Activated CD4-positive, alpha-beta T cell treated with anti-CD3 and anti-CD28 coated beads, Interleukin-2, amount 10 ng/mL, durations not matched to agents 7 days and 5 days (primary cell): ENCODE measurements around the gene ATP13A5. TPM values are rescaled to one million over a fixed set of nuclear protein-coding genes. Genes with fewer than 3 reads are reported as not detected.

Experiments
- CTCF ChIA-PET: fragments of 350-600 bp; sonication (Branson Sonifier 250); formaldehyde crosslinking; loops from one replicate; lab custom pipeline; 2021; ENCODE audit warnings: antibody characterized with exemption; lab: Charles Lee
- POLR2A ChIA-PET: fragments of 350-600 bp; sonication (Branson Sonifier 250); formaldehyde crosslinking; loops from one replicate; lab custom pipeline; 2021; ENCODE audit warnings: antibody characterized with exemption; lab: Charles Lee
- DNase-seq: peaks from one replicate; pipeline ENCODE4 v3.0.0-alpha.2; 2020
- H3K27ac Mint-ChIP-seq: one replicate; pipeline ENCODE4 v1.8.0; 2021; ENCODE audit warnings: mild to moderate bottlenecking, moderate library complexity, mixed read lengths
- H3K27me3 Mint-ChIP-seq: one replicate; pipeline ENCODE4 v1.8.0; 2021; ENCODE audit warnings: mixed read lengths
- H3K36me3 Mint-ChIP-seq: one replicate; pipeline ENCODE4 v1.8.0; 2021; ENCODE audit warnings: low read depth, mixed read lengths
- H3K4me1 Mint-ChIP-seq: one replicate; pipeline ENCODE4 v1.8.0; 2021; ENCODE audit warnings: mixed read lengths
- H3K4me3 Mint-ChIP-seq: one replicate; pipeline ENCODE4 v1.8.0; 2021; ENCODE audit warnings: mild to moderate bottlenecking, moderate library complexity, mixed read lengths
- H3K9me3 Mint-ChIP-seq: one replicate; pipeline ENCODE4 v1.8.0; 2021; ENCODE audit warnings: mixed read lengths
- total RNA-seq, 2 experiments: library from RNA; stranded (reverse); gene quantifications; one replicate each; pipeline ENCODE4 v1.2.3, GENCODE V29; 2021

ATP13A5 gene
- total RNA-seq, 2 experiments from 2014 or later = not detected

DNA sequence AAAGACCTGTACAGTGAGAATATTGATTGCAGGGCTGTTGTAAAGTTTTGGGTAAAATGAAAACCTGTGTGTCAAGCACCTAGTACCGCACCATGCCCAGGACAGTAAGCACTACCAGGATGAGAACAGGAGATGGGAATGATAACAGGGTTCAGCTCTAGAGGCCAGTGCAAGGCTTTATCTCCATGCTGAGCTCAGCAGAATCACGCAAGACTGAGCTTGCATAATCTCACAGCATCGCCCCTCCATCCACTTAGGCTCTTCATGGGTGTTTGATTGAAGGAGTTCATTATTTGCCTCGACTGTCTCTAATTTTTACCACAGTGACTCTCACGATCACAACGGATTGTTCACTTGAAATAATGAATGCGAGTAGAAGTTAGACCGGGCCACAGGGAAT is 2.9 kb downstream of the ATP13A5 start:
- no peak overlapping the region for H3K27ac Mint-ChIP-seq
- H3K4me3 Mint-ChIP-seq = no peak overlapping the region
- ChIA-PET POLR2A (no interaction called here), CTCF (no interaction called here)
- H3K36me3 Mint-ChIP-seq = no peaks in the 10 kb centered on the region
- H3K27me3 Mint-ChIP-seq = peaks cover 18% of the 10 kb centered on the region
- peaks cover 10% of the 10 kb centered on the region for H3K4me1 Mint-ChIP-seq
- no peaks in the 10 kb centered on the region for H3K9me3 Mint-ChIP-seq
- no peak for DNase-seq

DNA sequence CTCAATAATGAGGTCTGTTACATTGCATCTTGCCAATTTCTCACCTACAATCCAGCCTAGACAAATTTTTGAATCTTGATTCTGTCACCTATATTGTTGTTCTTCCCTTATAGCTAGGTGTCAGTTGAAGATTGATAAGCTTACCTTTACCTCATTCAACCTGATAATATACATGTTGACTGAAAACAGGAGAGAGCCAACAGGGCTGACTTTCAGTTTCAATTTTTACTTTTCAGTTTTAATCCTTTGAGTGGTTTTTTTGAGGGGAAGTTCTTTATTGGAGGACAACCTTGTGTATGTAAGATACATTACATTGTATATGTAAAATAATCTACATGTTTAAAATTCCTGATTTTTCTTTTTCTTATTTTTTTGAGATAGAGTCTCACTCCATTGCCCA is 5.8 kb downstream of the ATP13A5 start:
- H3K9me3 Mint-ChIP-seq = no peaks in the 10 kb centered on the region
- no peak overlapping the region for H3K27ac Mint-ChIP-seq
- H3K36me3 Mint-ChIP-seq = no peaks in the 10 kb centered on the region
- CTCF ChIA-PET = no interaction called here
- POLR2A ChIA-PET = no interaction called here
- no peak overlapping the region for H3K4me3 Mint-ChIP-seq
- peaks cover 9% of the 10 kb centered on the region for H3K27me3 Mint-ChIP-seq
- peaks cover 10% of the 10 kb centered on the region for H3K4me1 Mint-ChIP-seq
- DNase-seq = no peak

DNA sequence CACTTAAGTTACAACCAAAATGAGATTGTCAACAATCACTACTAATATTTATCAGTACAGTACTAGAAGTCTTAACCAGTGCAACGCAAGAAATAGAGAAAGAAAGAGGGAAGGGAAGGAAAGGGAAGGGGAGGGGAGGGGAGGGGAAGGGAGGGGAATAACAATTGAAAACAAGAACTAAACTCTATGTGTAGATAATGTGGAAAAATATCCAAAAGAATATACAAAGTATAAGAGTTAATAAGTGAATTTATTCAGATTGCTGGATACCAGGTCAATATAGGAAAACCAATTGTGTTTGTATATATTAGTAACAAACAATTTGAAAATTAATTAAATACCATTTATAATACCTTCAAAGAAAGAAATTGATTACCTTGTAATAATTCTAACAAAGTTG is 10.7 kb downstream of the ATP13A5 start:
- Mint-ChIP-seq H3K27me3 (peaks cover 14% of the 10 kb centered on the region), H3K4me3 (no peak overlapping the region), H3K9me3 (no peaks in the 10 kb centered on the region), H3K36me3 (no peaks in the 10 kb centered on the region), H3K27ac (no peak overlapping the region), H3K4me1 (peaks cover 5% of the 10 kb centered on the region)
- DNase-seq = no peak
- POLR2A ChIA-PET = no interaction called here
- CTCF ChIA-PET = no interaction called here

DNA sequence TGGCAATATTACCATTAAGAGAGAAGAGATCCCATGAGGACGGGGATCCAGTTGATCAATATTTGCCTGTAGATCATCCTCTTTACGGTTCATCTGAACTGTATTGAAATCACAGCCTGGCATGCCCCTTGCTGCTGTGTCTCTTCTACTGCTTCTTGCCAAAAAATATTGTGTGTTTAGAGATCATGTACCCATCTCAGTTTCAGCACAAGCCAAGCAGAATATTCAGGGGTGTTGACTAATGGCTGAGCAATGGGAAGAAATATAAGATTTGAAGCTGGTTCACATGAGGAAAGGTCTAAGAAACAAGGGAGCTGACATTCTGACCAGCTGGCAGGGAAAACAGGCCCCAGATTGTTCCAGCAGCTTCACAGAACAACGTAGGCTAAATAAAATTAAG is 21.3 kb downstream of the ATP13A5 start:
- Mint-ChIP-seq H3K4me1 (peaks cover 5% of the 10 kb centered on the region), H3K27me3 (peaks cover 9% of the 10 kb centered on the region), H3K36me3 (no peaks in the 10 kb centered on the region), H3K9me3 (no peaks in the 10 kb centered on the region), H3K4me3 (no peak overlapping the region), H3K27ac (no peak overlapping the region)
- ChIA-PET POLR2A (no interaction called here), CTCF (no interaction called here)
- no peak for DNase-seq

DNA sequence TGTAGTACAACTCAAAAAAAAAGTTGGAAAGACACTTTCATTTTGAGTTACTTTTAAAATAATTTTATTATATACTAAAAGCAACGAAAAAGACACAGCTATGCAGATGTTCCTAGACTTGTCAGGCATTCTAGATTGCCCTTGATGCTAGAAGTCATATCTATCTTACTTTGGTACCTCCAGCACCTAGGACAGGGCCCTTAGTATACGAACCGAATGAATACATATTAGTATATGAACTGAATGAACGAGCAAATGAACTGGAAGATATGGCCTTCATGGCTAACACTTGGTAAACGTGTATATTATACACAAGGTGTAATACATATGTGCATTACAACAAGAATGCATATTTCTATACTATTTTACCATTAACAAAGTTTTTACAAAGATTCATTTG is 24.1 kb downstream of the ATP13A5 start:
- ChIA-PET POLR2A (no interaction called here), CTCF (no interaction called here)
- Mint-ChIP-seq H3K9me3 (no peaks in the 10 kb centered on the region), H3K27ac (no peak overlapping the region), H3K36me3 (no peaks in the 10 kb centered on the region), H3K27me3 (peaks cover 4% of the 10 kb centered on the region), H3K4me1 (no peaks in the 10 kb centered on the region), H3K4me3 (no peak overlapping the region)
- no peak for DNase-seq

DNA sequence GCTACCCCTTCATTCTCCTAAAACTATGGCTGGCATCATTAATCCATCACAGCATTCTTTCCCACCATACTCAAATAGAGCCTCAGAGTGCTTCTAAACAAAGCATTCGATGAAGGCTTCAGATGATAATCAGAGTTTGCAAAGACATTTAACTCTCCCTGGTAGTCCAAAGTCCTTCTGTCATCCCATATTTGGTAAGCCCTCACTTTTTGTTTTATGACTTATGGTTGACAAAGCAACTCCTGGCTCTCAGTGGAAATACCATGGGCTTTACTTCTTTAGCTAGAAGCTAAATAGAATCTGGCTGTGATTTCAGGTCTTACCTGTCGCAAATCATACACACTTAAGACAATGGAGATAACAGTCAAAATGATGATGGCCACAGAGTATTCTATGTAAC is 27.8 kb downstream of the ATP13A5 start:
- peaks cover 1% of the 10 kb centered on the region for H3K27me3 Mint-ChIP-seq
- CTCF ChIA-PET = no interaction called here
- H3K27ac Mint-ChIP-seq = no peak overlapping the region
- POLR2A ChIA-PET = no interaction called here
- H3K9me3 Mint-ChIP-seq = no peaks in the 10 kb centered on the region
- no peaks in the 10 kb centered on the region for H3K4me1 Mint-ChIP-seq
- no peak for DNase-seq
- no peaks in the 10 kb centered on the region for H3K36me3 Mint-ChIP-seq
- no peak overlapping the region for H3K4me3 Mint-ChIP-seq

DNA sequence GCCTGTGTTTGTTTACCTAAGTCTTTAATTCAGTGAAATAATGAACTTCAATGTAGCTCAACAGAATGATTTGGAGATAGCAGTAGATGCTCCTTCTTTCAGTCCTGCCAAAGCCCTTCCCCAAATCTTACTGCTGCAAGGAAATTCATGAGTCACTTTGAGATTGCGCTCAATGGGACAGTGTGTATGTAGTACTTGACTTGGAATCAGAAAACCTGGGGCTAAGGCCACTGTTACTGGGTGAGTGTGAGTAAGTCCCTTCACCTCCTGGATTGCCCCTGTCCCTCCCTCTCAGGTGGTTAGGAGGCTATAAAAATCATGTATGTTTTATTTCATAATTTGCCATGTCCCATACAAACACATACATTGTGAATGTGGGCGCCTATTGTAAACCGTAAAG is 29.9 kb downstream of the ATP13A5 start:
- Mint-ChIP-seq H3K9me3 (no peaks in the 10 kb centered on the region), H3K27ac (no peak overlapping the region), H3K36me3 (no peaks in the 10 kb centered on the region), H3K4me3 (no peak overlapping the region), H3K27me3 (peaks cover 1% of the 10 kb centered on the region), H3K4me1 (no peaks in the 10 kb centered on the region)
- ChIA-PET CTCF (no interaction called here), POLR2A (no interaction called here)
- DNase-seq = no peak

DNA sequence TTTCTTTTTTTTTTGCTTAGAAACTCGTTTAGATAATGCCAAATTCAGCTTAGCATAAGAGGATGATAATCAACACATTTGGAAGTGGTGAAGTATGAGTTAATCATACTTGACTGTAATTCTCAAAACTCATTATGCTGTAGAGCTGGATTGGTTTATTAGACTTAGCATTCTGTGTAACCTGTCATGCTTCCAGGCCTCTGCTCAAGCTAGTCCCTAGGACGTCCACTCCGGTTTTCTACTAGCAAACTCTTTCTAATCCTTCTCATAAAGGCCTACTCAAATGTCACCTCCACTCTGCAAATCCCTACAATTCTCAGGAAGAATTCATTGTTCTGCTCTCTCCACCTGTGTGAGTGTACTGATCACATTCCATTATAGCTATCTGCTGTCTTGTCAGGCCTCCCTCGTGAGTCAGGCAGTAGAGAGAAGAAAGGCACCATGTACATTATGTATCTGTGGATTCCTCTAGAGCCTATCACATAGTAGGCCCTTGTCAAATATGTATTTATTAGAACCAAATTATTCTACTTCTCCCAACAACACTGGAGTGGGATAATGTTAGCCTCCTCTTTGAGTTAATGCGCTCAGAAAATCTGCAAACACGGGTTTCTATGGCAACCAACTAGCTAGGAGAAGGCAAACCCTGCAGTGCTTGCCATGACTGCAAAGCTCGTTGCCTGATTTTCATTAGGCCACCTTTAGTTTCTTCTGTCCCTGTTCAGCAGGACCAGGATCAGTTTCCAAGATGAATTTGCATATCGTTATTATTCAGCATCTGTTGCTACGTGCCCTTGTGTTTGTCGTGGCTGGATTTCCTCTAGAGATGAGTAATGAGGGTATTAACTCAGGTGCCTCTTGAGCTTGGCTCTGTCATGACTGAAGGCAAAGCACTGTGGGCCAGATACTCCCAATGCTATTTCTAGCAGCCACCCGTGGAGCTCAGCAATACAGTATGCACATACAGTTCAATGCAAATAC is 30.7 kb downstream of the ATP13A5 start:
- Mint-ChIP-seq H3K27me3 (peaks cover 1% of the 10 kb centered on the region), H3K27ac (no peak overlapping the region), H3K4me1 (no peaks in the 10 kb centered on the region), H3K9me3 (no peaks in the 10 kb centered on the region), H3K36me3 (no peaks in the 10 kb centered on the region), H3K4me3 (no peak overlapping the region)
- no peak for DNase-seq
- CTCF ChIA-PET = no interaction called here
- POLR2A ChIA-PET = no interaction called here

DNA sequence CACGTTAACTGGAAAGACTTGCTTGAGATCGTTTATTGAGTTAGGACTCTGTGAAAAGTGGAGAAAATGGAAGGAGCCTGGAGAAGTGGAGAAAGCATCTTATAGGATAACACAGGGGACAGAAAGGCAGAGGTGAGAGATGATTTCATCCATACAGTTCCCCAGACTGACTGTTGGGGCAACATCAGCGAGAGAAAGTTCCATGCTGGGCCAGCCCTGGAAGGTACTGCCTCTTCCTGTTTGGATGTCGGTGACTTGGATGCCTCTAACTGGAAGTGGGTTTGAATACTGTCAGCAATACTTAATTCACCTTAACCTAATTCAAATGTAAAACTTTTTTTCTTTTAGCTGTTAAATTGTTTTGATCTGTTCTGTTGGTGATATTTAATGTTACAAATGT is 32.3 kb downstream of the ATP13A5 start:
- no peaks in the 10 kb centered on the region for H3K4me1 Mint-ChIP-seq
- no peaks in the 10 kb centered on the region for H3K9me3 Mint-ChIP-seq
- H3K27me3 Mint-ChIP-seq = peaks cover 1% of the 10 kb centered on the region
- ChIA-PET CTCF (no interaction called here), POLR2A (no interaction called here)
- no peak overlapping the region for H3K27ac Mint-ChIP-seq
- H3K4me3 Mint-ChIP-seq = no peak overlapping the region
- no peak for DNase-seq
- no peaks in the 10 kb centered on the region for H3K36me3 Mint-ChIP-seq

DNA sequence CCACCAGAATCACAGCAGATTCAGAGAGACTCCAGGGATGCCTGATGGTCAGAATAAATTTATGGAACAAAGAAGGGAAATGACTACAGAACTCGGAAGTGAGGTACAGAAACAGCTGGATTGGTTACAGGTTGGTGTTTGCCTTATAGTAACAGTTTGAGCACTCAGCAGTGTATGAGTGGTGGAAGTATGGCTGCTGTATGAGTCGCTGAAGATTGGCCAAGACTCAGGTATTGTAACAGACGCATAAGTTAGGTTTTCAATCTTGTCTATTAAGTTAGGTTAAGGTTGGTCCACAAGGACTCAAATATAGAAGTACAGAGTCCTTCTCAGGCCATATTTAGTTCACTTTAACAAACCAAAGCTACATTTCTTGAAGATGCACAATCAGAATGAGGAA is 33.1 kb downstream of the ATP13A5 start:
- H3K9me3 Mint-ChIP-seq = no peaks in the 10 kb centered on the region
- POLR2A ChIA-PET = no interaction called here
- no peak overlapping the region for H3K4me3 Mint-ChIP-seq
- CTCF ChIA-PET = no interaction called here
- DNase-seq = no peak
- H3K36me3 Mint-ChIP-seq = no peaks in the 10 kb centered on the region
- no peaks in the 10 kb centered on the region for H3K4me1 Mint-ChIP-seq
- peaks cover 2% of the 10 kb centered on the region for H3K27me3 Mint-ChIP-seq
- no peak overlapping the region for H3K27ac Mint-ChIP-seq

DNA sequence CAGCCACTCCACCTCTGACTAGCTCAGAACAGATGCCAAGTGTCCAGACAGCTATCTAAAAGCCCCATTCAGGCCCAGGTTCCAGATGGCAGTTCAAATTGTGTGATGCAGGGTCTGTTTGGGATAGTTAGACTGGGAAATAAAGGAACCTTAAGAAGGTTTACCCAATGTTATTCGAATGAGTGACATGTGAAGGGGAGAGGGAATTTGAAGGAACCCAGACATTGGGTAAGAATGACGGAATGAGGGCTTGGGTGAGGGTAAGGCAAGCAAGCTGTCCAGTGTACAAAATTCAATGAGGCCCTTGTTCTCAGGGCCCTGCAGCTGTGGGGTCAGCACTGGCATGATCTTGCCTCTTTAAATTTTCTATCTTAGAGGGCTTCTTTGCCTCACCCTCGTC is 34.1 kb downstream of the ATP13A5 start:
- no peaks in the 10 kb centered on the region for H3K9me3 Mint-ChIP-seq
- no peaks in the 10 kb centered on the region for H3K36me3 Mint-ChIP-seq
- DNase-seq = no peak
- H3K27ac Mint-ChIP-seq = no peak overlapping the region
- peaks cover 4% of the 10 kb centered on the region for H3K27me3 Mint-ChIP-seq
- no peaks in the 10 kb centered on the region for H3K4me1 Mint-ChIP-seq
- H3K4me3 Mint-ChIP-seq = no peak overlapping the region
- ChIA-PET CTCF (interaction anchor here (0.8 kb wide), 1 partner anchor 67 kb away, joined by 3 read pairs; no protein-coding TSS in a partner anchor), POLR2A (no interaction called here)

DNA sequence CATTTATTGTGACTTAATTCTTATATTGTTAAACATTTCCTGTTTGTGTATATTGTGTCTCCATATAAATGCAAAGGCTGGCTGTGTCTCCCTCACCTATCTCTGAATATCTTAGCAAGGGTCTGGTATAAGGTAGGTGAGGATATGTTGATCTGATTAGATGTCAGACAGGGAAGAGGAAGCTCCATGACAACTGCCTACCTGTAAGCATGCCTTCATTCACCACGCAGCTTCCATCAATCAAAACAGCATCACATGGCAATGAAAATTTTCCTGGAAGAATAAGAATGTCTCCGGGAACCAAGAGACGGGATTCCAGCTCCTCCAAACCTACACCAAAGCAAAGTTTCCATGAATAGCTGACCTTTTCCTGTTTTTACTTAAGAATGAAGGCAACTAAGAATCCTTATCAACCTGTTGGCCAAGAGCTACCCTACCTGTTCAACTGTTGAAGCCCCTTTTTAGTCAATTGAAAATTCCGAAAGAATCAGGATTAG is 34.8 kb downstream of the ATP13A5 start:
- ChIA-PET POLR2A (no interaction called here), CTCF (interaction anchor here (0.8 kb wide), 1 partner anchor 68 kb away, joined by 3 read pairs; no protein-coding TSS in a partner anchor)
- Mint-ChIP-seq H3K36me3 (no peaks in the 10 kb centered on the region), H3K4me3 (no peak overlapping the region), H3K9me3 (no peaks in the 10 kb centered on the region), H3K27ac (no peak overlapping the region), H3K27me3 (peaks cover 4% of the 10 kb centered on the region), H3K4me1 (no peaks in the 10 kb centered on the region)
- DNase-seq = no peak

DNA sequence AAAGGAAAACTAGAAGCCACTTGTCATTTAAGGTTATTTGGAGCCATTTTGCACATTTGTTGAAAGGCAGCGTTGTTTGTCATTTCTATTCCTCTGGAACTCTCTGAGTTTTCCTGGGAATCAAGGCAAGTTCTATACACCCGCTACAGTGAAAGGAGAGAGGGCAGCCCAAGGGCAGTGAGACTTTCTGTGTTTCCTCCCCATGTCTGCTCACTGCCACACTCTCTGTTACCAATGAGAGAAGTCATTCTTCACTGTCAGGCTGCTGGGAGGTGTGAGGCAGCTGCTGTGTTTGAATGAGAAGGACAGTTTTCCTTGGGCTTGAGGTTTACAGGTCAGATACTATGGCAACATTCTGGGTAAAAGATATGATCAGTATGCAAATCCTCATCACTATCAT is 36.0 kb downstream of the ATP13A5 start:
- peaks cover 4% of the 10 kb centered on the region for H3K27me3 Mint-ChIP-seq
- DNase-seq = no peak
- no peak overlapping the region for H3K4me3 Mint-ChIP-seq
- H3K9me3 Mint-ChIP-seq = no peaks in the 10 kb centered on the region
- H3K27ac Mint-ChIP-seq = no peak overlapping the region
- no peaks in the 10 kb centered on the region for H3K4me1 Mint-ChIP-seq
- no peaks in the 10 kb centered on the region for H3K36me3 Mint-ChIP-seq
- CTCF ChIA-PET = interaction anchor here (1.0 kb wide), 1 partner anchor 10 kb away, joined by 3 read pairs; no protein-coding TSS in a partner anchor
- POLR2A ChIA-PET = no interaction called here
